ENCODE data around the gene VWA8. TPM values are rescaled to one million over a fixed set of nuclear protein-coding genes. Genes with fewer than 3 reads are reported as not detected.

VWA8 gene
- total and polyA plus RNA-seq, 2 of the 13 experiments (the other 11 are each of a cell fraction or from before 2014, with no cell fraction given), result 9.1 to 17.3 TPM

DNA sequence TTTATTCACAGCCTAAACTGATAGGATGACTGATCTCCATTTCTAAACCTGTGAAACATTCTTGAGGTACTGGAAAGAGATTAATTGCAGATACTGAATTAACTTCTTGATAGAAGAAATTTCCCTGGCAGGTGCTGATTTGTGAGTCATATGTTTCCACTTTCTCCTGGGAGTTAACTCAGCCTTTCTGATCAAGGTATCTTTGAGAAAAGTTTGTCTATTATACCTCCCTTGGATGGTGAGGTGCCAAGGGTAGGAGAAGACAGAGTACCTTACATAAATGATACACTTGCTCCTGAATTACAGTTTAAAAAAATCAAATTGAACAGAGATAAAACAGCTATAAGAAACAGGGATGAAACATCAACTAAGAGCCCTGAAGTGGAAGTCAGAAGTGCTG lies 380.6 kb downstream of the VWA8 start:
- Histone ChIP-seq H3K36me3 (replicated peaks in 1 of 2; ENCODE audit: control insufficient read depth in 1 of 2, insufficient read depth in 2 of 2, low read length in 2 of 2) (no peaks in the 10 kb centered on the region; a peak in 2 of 5 replicates), H3K27me3 (ENCODE audit: control insufficient read depth in 1 of 2, insufficient read depth in 2 of 2, low read length in 2 of 2) (no peaks in the 10 kb centered on the region), H2AFZ (ENCODE audit: low read length) (no peak overlapping the region), H3K9ac (ENCODE audit: insufficient read depth, low read depth, low read length) (no peak overlapping the region), H4K20me1 (ENCODE audit: insufficient read depth, low read length) (no peaks in the 10 kb centered on the region), H3K4me1 (ENCODE audit: insufficient read depth, low read length) (peaks cover 13% of the 10 kb centered on the region), H3K9me3 (ENCODE audit: low read length) (no peaks in the 10 kb centered on the region), H3K4me3 (replicated peaks in 1 of 3; ENCODE audit: insufficient read depth in 1 of 3, low read depth in 2 of 3, low read length in 3 of 3) (no peak overlapping the region), H3K27ac (ENCODE audit: extremely low read length, insufficient read depth, low read length) (no peak overlapping the region), H3K4me2 (ENCODE audit: low read depth, low read length) (no peak overlapping the region), H3K79me2 (ENCODE audit: insufficient read depth, low read length) (no peaks in the 10 kb centered on the region)
- in situ Hi-C loops (cut with HindIII; ENCODE audit: extremely low pct_ligation_motif_present, low pct_unique_long_range_greater_than_20kb) (no loop called here), intact Hi-C loops (cut with micrococcal nuclease; ENCODE audit: unreplicated experiment) (no loop called here)
- BruUV-seq (replicated peaks), result no TSS peak
- no peak for ATAC-seq
- no peak for DNase-seq (ENCODE audit: low spot score)
- TF ChIP-seq POLR2G (IDR thresholded peaks at IDR 0.05; ENCODE audit: low read depth, low read length), result no peak
- CTCF ChIA-PET (ENCODE audit: low intra/inter-chr PET ratio, low total read pairs), result no interaction called here
- no peak for FAIRE-seq
- POLR2A ChIA-PET, result no interaction called here

DNA sequence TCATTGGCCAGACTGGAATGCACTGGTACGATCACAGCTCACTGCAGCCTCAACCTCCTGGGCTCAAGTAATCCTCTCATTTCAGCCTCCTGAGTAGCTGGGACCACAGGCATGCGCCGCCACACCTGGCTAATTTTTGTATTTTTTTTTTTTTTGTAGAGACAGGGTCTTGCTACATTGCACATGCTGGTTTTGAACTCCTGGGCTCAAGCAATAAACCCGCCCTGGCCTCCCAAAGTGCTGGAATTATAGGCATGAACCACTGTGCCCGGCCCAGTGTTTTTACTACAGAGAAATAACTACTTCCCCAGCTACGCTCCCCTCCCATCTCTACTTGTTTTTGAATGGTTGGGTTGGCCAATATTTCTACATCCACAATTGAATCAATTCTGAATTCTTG lies 381.0 kb downstream of the VWA8 start:
- ChIA-PET POLR2A (no interaction called here), CTCF (ENCODE audit: low intra/inter-chr PET ratio, low total read pairs) (no interaction called here)
- Histone ChIP-seq H3K9me3 (ENCODE audit: low read length) (no peaks in the 10 kb centered on the region), H3K4me3 (replicated peaks in 1 of 3; ENCODE audit: insufficient read depth in 1 of 3, low read depth in 2 of 3, low read length in 3 of 3) (no peak overlapping the region), H3K4me2 (ENCODE audit: low read depth, low read length) (no peak overlapping the region), H3K9ac (ENCODE audit: insufficient read depth, low read depth, low read length) (no peak overlapping the region), H3K27me3 (ENCODE audit: control insufficient read depth in 1 of 2, insufficient read depth in 2 of 2, low read length in 2 of 2) (no peaks in the 10 kb centered on the region), H4K20me1 (ENCODE audit: insufficient read depth, low read length) (no peaks in the 10 kb centered on the region), H3K79me2 (ENCODE audit: insufficient read depth, low read length) (no peaks in the 10 kb centered on the region), H3K36me3 (replicated peaks in 1 of 2; ENCODE audit: control insufficient read depth in 1 of 2, insufficient read depth in 2 of 2, low read length in 2 of 2) (no peaks in the 10 kb centered on the region; a peak in 1 of 5 replicates), H3K4me1 (ENCODE audit: insufficient read depth, low read length) (peaks cover 13% of the 10 kb centered on the region), H2AFZ (ENCODE audit: low read length) (no peak overlapping the region), H3K27ac (ENCODE audit: extremely low read length, insufficient read depth, low read length) (no peak overlapping the region)
- ATAC-seq (no peak), DNase-seq (ENCODE audit: low spot score) (no peak), FAIRE-seq (no peak)
- TF ChIP-seq GTF2F1 (IDR thresholded peaks at IDR 0.05; ENCODE audit: low read length) (no peak), SIN3B (IDR thresholded peaks at IDR 0.05; ENCODE audit: low read length) (no peak), ZNF773 (CRISPR knock-in tag; IDR thresholded peaks at IDR 0.05; ENCODE audit: borderline replicate concordance) (no peak), ARID2 (CRISPR knock-in tag; IDR thresholded peaks at IDR 0.05; ENCODE audit: borderline replicate concordance) (no peak), MAF1 (CRISPR knock-in tag; IDR thresholded peaks at IDR 0.05; ENCODE audit: borderline replicate concordance) (no peak), LCORL (IDR thresholded peaks at IDR 0.05) (no peak), LCORL (CRISPR knock-in tag; IDR thresholded peaks at IDR 0.05) (no peak), ASH2L (IDR thresholded peaks at IDR 0.05; ENCODE audit: insufficient read length, low read depth, low read length) (no peak)
- TF ChIP-seq, protein P1, sequence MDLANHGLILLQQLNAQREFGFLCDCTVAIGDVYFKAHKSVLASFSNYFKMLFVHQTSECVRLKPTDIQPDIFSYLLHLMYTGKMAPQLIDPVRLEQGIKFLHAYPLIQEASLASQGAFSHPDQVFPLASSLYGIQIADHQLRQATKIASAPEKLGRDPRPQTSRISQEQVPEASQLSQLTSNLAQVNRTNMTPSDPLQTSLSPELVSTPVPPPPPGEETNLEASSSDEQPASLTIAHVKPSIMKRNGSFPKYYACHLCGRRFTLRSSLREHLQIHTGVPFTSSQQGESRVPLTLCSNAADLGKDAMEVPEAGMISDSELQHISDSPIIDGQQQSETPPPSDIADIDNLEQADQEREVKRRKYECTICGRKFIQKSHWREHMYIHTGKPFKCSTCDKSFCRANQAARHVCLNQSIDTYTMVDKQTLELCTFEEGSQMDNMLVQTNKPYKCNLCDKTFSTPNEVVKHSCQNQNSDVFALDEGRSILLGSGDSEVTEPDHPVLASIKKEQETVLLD (CRISPR knock-in tag; IDR thresholded peaks at IDR 0.05; ENCODE audit: low read depth), result no peak
- BruUV-seq (replicated peaks), result no TSS peak
- 89% methylated on average over 6 of the region's 6 CpGs for WGBS (ENCODE audit: low lambda C conversion rate)
- in situ Hi-C loops (cut with HindIII; ENCODE audit: extremely low pct_ligation_motif_present, low pct_unique_long_range_greater_than_20kb), result no loop called here
- intact Hi-C loops (cut with micrococcal nuclease; ENCODE audit: unreplicated experiment), result no loop called here
